ENCODE measurements around the gene RNASEL. TPM values are rescaled to one million over a fixed set of nuclear protein-coding genes. Genes with fewer than 3 reads are reported as not detected.

The RNASEL gene
- total RNA-seq, 2 experiments from 2014 or later: 3.7 TPM

DNA sequence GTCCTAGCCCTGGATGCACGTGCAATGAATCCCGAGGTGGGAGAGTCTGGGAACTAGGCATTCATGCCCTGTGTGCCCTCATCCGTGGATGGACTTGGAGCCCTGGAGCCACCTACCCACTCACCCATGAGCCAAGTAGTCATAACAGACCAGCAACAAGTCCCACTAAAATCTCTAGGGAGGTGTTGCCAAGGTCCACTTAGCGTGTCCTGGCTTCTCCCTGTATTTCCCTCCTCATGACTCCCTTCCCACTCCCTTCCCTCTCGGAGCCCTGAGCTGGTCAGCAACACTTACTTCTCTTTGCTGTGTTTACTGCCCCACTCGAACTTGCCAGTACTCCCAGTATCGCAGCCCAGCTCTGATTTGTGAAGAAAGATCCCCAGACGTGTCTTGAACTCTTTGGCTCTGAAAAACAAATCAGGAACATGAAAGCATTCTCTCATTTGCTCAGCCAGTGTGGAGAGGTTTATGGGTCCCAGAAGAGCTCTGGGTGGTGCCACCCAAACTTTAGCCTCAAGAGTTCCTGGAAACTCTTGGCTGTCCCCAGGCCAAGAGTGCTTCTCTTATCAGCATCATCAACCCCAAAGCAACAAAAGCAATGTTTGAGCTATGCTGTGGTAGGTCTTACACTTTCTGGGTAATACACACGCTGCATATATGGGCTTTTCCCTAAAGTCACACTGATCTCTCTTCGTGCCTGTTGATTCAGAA is 14.0 kb upstream of the RNASEL start:
- Mint-ChIP-seq H3K4me3 (no peak overlapping the region), H3K27ac (no peak overlapping the region), H3K4me1 (ENCODE audit: low read depth) (peaks cover 36% of the 10 kb centered on the region), H3K9me3 (no peaks in the 10 kb centered on the region), H3K36me3 (ENCODE audit: low read depth) (no peaks in the 10 kb centered on the region), H3K27me3 (peaks cover 19% of the 10 kb centered on the region)
- ChIA-PET POLR2A (interaction anchor here (0.7 to 4.1 kb wide), 14 partner anchors 9 to 188 kb away, joined by 3 to 33 read pairs (median 4); partner anchors contain the start of gene RNASEL), CTCF (interaction anchor here (0.9 to 27.6 kb wide), 11 partner anchors 9 to 186 kb away, joined by 3 to 1003 read pairs (median 4); partner anchors contain the start of genes NPL and RNASEL)
- TF ChIP-seq, protein P1, sequence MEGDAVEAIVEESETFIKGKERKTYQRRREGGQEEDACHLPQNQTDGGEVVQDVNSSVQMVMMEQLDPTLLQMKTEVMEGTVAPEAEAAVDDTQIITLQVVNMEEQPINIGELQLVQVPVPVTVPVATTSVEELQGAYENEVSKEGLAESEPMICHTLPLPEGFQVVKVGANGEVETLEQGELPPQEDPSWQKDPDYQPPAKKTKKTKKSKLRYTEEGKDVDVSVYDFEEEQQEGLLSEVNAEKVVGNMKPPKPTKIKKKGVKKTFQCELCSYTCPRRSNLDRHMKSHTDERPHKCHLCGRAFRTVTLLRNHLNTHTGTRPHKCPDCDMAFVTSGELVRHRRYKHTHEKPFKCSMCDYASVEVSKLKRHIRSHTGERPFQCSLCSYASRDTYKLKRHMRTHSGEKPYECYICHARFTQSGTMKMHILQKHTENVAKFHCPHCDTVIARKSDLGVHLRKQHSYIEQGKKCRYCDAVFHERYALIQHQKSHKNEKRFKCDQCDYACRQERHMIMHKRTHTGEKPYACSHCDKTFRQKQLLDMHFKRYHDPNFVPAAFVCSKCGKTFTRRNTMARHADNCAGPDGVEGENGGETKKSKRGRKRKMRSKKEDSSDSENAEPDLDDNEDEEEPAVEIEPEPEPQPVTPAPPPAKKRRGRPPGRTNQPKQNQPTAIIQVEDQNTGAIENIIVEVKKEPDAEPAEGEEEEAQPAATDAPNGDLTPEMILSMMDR (IDR thresholded peaks at IDR 0.05): no peak
- DNase-seq: peak; percentile 40
- peak; percentile 29 for ATAC-seq
- intact Hi-C loops (cut with micrococcal nuclease): loop anchor here (5.0 kb wide), 1 partner anchor 109 kb away; no protein-coding TSS in a partner anchor

DNA sequence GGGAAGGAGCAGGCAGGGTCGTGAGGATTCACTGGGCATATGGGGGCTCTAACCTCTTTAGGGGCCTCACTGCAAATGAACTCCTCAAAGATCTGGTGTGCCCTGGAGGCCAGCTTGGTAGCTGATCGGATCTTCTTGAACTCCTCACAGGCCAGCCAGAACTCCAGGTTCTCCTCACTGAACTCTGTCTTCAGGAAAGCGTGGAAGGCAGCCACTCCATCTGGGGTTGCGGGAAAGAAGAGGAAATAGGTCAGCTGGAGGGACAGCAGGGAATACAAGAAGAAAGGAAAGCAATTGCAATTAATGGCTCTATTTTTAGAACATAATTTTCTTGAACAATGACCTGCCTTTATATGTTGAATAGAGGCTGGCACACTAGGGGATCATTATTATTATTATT is 12.9 kb upstream of the RNASEL start:
- intact Hi-C loops (cut with micrococcal nuclease): loop anchor here (1.0 to 5.0 kb wide), 2 partner anchors 110 to 182 kb away; no protein-coding TSS in a partner anchor
- Mint-ChIP-seq H3K27me3 (peaks cover 13% of the 10 kb centered on the region), H3K27ac (no peak overlapping the region), H3K4me1 (ENCODE audit: low read depth) (peaks cover 26% of the 10 kb centered on the region), H3K4me3 (no peak overlapping the region), H3K36me3 (ENCODE audit: low read depth) (no peaks in the 10 kb centered on the region), H3K9me3 (no peaks in the 10 kb centered on the region)
- ChIA-PET CTCF (interaction anchor here (0.7 to 27.6 kb wide), 12 partner anchors 12 to 187 kb away, joined by 3 to 1003 read pairs (median 6); partner anchors contain the start of genes NPL and RNASEL), POLR2A (interaction anchor here (1.1 to 4.1 kb wide), 5 partner anchors 12 to 181 kb away, joined by 4 to 23 read pairs (median 5); partner anchors contain the start of gene RNASEL)
- TF ChIP-seq, protein P1 (IDR thresholded peaks at IDR 0.05): no peak
- ATAC-seq (no peak), DNase-seq (no peak)

DNA sequence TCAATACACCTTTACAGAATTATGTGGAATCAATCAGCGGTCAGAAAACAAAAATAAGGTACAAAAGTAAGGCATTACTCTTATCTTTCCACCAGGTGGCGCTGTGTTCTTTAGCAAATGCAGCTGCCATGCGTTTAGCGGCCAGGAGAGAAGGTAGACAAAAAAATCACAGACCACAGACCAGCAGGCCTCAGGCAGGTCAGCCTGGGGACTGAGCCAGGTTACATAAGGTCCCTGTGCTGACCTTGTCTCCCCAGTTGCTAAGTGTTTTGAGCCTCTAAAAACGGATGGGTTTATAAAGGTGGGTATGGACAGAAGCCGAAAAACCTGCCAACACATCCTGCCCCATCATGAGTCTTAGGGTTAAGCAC is 12.3 kb upstream of the RNASEL start:
- ATAC-seq: peak; percentile 10
- no peaks in the 10 kb centered on the region for H3K36me3 Mint-ChIP-seq (ENCODE audit: low read depth)

DNA sequence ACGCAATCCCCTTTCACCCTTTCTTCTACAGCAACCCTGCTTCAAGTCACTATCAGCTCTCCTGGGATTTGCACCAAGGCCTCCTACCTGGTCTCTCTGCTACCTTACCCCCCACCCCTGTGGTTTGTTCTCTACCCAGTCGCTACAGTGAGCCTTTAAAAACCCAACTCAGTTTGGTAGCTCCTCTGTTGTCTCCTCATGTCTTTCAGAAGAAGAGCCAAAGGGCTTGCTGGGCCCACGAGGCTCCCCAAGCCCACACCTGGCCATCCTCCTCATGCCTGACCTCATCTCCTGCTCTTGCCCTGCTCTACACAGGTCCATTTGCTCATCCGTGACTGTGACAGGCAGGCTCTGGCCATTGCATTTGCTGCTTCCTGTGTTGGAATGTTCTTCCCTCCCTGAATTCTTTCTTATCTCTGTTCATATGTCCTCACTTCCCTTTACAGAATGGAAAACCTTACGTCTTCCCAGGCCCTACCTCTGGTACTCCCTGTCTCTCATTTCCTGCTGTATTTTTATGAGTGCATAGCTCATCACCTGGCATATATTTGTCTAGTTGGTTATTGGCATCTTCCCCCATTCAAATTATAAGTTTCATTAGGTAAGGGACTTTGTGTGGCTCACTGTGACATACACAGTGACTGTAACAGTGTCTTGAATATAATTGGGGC is 11.8 kb upstream of the RNASEL start:
- ATAC-seq: no peak
- CTCF ChIA-PET: interaction anchor here (0.7 to 27.6 kb wide), 18 partner anchors 12 to 188 kb away, joined by 3 to 1003 read pairs (median 4); partner anchors contain the start of genes NPL and RNASEL
- peaks cover 24% of the 10 kb centered on the region for H3K4me1 Mint-ChIP-seq (ENCODE audit: low read depth)
- TF ChIP-seq, protein P1 (IDR thresholded peaks at IDR 0.05): no peak
- DNase-seq: no peak
- POLR2A ChIA-PET: interaction anchor here (0.7 to 4.1 kb wide), 6 partner anchors 11 to 239 kb away, joined by 3 to 23 read pairs (median 4); partner anchors contain the start of gene RNASEL
- intact Hi-C loops (cut with micrococcal nuclease): loop anchor here (1.0 to 5.0 kb wide), 2 partner anchors 111 to 183 kb away; no protein-coding TSS in a partner anchor
- H3K36me3 Mint-ChIP-seq (ENCODE audit: low read depth): no peaks in the 10 kb centered on the region
- H3K9me3 Mint-ChIP-seq: no peaks in the 10 kb centered on the region
- peaks cover 9% of the 10 kb centered on the region for H3K27me3 Mint-ChIP-seq
- H3K27ac Mint-ChIP-seq: no peak overlapping the region
- H3K4me3 Mint-ChIP-seq: no peak overlapping the region

More for the DNA sequence above, 12.3 kb upstream of the RNASEL start:
- Mint-ChIP-seq H3K4me3 (no peak overlapping the region), H3K9me3 (no peaks in the 10 kb centered on the region), H3K27me3 (peaks cover 9% of the 10 kb centered on the region), H3K4me1 (ENCODE audit: low read depth) (peaks cover 21% of the 10 kb centered on the region), H3K27ac (no peak overlapping the region)
- ChIA-PET CTCF (interaction anchor here (0.7 to 27.6 kb wide), 17 partner anchors 12 to 188 kb away, joined by 3 to 1003 read pairs (median 4); partner anchors contain the start of genes NPL and RNASEL), POLR2A (interaction anchor here (1.1 to 4.1 kb wide), 5 partner anchors 12 to 182 kb away, joined by 4 to 23 read pairs (median 5); partner anchors contain the start of gene RNASEL)
- intact Hi-C loops (cut with micrococcal nuclease): loop anchor here (1.0 to 5.0 kb wide), 2 partner anchors 111 to 183 kb away; no protein-coding TSS in a partner anchor
- peak; percentile 73 for DNase-seq
- TF ChIP-seq, protein P1 (IDR thresholded peaks at IDR 0.05): peak; percentile 89
